Central memory CD8-positive, alpha-beta T cell (primary cell): Measurements from ENCODE around the gene NAT14.
A peak's percentile ranks its signal among the peaks of the same experiment; 100 is the strongest.

ENCODE experiments used
- ATAC-seq: fragments of 150-1000 bp; cut with Tn5 transposase; replicated peaks from 2 replicates; pipeline ENCODE4 v1.10.0; 2022; ENCODE audit warnings: mild to moderate bottlenecking, moderate FRiP score, moderate number of reproducible peaks; ENCODE audit not compliant: poor library complexity, severe bottlenecking; ENCODE audit errors: extremely low read depth
- DNase-seq, 2 donors: peaks; one replicate each; pipeline ENCODE4 v3.0.0; 2021; ENCODE audit warnings: low spot score in 2 of 2
- H3K27ac Mint-ChIP-seq: one replicate; pipeline ENCODE4 v1.8.0; 2022; ENCODE audit warnings: low read depth, mild to moderate bottlenecking, moderate library complexity, mixed read lengths
- H3K27me3 Mint-ChIP-seq: one replicate; pipeline ENCODE4 v1.8.0; 2022; ENCODE audit warnings: mixed read lengths
- H3K36me3 Mint-ChIP-seq: one replicate; pipeline ENCODE4 v1.8.0; 2022; ENCODE audit warnings: mild to moderate bottlenecking, moderate library complexity, mixed read lengths; ENCODE audit not compliant: insufficient read depth
- H3K4me1 Mint-ChIP-seq: one replicate; pipeline ENCODE4 v1.8.0; 2022; ENCODE audit warnings: mixed read lengths
- H3K4me3 Mint-ChIP-seq: one replicate; pipeline ENCODE4 v1.8.0; 2022; ENCODE audit warnings: mild to moderate bottlenecking, moderate library complexity, mixed read lengths
- H3K9me3 Mint-ChIP-seq: one replicate; pipeline ENCODE4 v1.8.0; 2022; ENCODE audit warnings: mixed read lengths

NAT14 gene

DNA sequence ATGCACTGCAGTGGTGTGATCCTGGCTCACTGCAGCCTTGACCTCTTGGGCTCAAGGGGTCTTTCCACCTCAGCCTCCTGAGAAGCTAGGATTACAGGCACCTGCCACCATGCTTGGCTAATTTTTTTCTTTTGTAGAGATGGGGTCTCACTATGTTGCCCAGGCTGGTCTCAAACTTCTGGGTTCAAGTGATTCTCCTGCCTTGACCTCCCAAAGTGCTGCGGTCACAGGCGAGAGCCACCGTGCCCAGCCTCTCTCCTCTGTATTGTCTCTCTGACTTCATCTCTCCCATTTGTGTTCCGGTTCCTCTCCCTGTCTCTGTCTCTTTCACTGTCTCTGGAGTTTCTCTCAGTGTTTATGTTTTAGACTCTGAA is 18.8 kb upstream of the NAT14 start:
- Mint-ChIP-seq H3K4me3 (no peak overlapping the region), H3K9me3 (no peaks in the 10 kb centered on the region), H3K36me3 (peaks cover 6% of the 10 kb centered on the region), H3K4me1 (peaks cover 12% of the 10 kb centered on the region), H3K27ac (no peak overlapping the region), H3K27me3 (no peaks in the 10 kb centered on the region)
- ATAC-seq, result no peak
- no peak for DNase-seq

- no peaks in the 10 kb centered on the region for H3K27me3 Mint-ChIP-seq
- H3K4me1 Mint-ChIP-seq, result peaks cover 1% of the 10 kb centered on the region
- H3K9me3 Mint-ChIP-seq, result no peaks in the 10 kb centered on the region
- no peak overlapping the region for H3K27ac Mint-ChIP-seq
- DNase-seq (peak; percentile 38 to 66), ATAC-seq (peak; percentile 40)
- peaks cover 2% of the 10 kb centered on the region for H3K36me3 Mint-ChIP-seq
- no peak overlapping the region for H3K4me3 Mint-ChIP-seq
These were observed 17.5 kb upstream of the NAT14 start for GRCh38 chr19:55467236-55468053.

GRCh38 chr19:55468054-55468393 is 17.0 kb upstream of the NAT14 start:
- DNase-seq (no peak), ATAC-seq (no peak)
- Mint-ChIP-seq H3K36me3 (peaks cover 2% of the 10 kb centered on the region), H3K27ac (no peak overlapping the region), H3K9me3 (no peaks in the 10 kb centered on the region), H3K27me3 (no peaks in the 10 kb centered on the region), H3K4me1 (no peaks in the 10 kb centered on the region), H3K4me3 (no peak overlapping the region)

DNA sequence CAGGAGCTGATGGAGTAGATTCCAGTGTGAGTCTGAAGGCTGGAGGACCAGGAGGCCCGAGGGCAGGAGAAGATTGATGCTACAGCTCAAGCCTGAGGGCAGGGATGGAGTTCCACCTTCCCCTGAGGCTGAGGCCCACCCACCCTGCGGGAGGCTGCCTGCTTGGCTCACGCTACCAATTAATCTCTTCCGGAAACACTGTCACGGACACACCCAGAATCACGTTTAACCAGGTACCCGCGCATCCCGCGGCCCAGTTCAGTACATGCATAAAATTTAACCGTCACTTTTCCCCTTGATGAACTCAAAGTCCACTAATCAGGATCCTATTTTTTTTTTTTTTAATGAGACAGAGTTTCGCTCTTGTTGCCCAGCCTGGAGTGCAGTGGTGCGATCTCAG is 13.7 kb upstream of the NAT14 start:
- no peak for DNase-seq
- Mint-ChIP-seq H3K27ac (no peak overlapping the region), H3K9me3 (no peaks in the 10 kb centered on the region), H3K4me1 (peaks cover 6% of the 10 kb centered on the region), H3K27me3 (no peaks in the 10 kb centered on the region), H3K4me3 (no peak overlapping the region), H3K36me3 (peaks cover 4% of the 10 kb centered on the region)
- ATAC-seq, result no peak

DNA sequence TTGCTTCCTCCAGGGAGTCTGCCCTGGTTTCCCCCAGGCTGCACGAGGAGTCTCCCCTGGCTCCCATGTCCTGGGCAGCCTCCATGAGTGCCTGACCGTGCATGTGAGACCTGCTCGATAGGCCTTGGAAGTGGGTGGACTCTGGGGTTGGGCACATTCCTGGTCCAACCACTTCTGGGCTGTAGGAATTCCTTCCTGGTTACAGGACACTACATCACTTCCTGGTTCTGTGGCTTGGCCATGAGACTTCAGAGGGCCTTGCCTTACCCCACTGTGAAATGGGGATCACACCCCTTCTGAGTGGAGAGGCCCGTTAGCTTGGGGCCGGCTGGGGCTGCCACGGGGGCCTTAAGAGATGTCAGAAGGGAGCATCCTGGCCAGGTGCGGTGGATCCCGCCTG is 12.5 kb upstream of the NAT14 start:
- DNase-seq, result no peak
- no peak overlapping the region for H3K4me3 Mint-ChIP-seq
- no peaks in the 10 kb centered on the region for H3K27me3 Mint-ChIP-seq

DNA sequence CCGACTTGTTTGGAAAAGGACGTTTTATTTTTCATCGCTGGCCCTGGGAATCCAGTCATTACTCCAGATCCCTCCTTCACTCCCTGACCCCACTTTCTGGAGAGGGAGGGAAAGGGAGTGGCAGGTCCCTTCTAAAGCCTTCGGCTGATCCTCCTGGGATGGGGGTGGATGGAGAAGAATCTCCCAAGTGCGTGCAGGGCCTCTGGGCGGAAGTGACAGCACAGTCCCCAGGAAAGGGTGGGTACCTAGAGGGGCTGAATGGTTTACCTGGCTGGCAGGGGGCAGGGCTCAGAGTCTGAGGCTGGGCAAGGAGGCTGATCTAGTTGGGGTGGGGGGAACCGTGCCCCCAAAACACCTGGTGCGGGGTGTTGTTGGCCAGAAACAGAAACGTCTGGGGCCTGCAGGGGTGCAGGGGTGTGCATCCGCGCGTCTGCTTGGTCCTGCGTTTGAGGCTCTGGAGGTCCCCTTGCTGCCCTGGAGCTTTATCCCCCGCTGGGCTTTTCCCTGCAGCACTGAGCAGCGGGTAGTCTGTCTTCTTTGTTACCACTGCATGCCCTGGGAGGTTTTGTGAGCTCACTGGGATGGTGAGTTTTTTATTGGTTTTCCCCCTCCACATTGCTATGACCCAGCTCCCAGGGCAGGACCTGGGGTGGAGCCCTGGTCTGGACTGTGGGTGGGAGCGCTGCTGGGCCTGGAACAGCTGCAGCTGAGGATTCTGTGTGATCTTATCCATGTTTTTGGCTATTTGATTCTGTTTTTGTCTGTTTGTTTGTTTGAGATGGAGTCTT is 11.6 kb upstream of the NAT14 start:
- ATAC-seq (no peak), DNase-seq (no peak)
- Mint-ChIP-seq H3K9me3 (no peaks in the 10 kb centered on the region), H3K27ac (no peak overlapping the region), H3K36me3 (peaks cover 9% of the 10 kb centered on the region), H3K4me1 (peaks cover 21% of the 10 kb centered on the region), H3K27me3 (no peaks in the 10 kb centered on the region), H3K4me3 (no peak overlapping the region)

More for the DNA sequence above, 12.5 kb upstream of the NAT14 start:
- Mint-ChIP-seq H3K36me3 (peaks cover 9% of the 10 kb centered on the region), H3K27ac (no peak overlapping the region), H3K4me1 (peaks cover 12% of the 10 kb centered on the region), H3K9me3 (no peaks in the 10 kb centered on the region)
- ATAC-seq, result no peak

DNA sequence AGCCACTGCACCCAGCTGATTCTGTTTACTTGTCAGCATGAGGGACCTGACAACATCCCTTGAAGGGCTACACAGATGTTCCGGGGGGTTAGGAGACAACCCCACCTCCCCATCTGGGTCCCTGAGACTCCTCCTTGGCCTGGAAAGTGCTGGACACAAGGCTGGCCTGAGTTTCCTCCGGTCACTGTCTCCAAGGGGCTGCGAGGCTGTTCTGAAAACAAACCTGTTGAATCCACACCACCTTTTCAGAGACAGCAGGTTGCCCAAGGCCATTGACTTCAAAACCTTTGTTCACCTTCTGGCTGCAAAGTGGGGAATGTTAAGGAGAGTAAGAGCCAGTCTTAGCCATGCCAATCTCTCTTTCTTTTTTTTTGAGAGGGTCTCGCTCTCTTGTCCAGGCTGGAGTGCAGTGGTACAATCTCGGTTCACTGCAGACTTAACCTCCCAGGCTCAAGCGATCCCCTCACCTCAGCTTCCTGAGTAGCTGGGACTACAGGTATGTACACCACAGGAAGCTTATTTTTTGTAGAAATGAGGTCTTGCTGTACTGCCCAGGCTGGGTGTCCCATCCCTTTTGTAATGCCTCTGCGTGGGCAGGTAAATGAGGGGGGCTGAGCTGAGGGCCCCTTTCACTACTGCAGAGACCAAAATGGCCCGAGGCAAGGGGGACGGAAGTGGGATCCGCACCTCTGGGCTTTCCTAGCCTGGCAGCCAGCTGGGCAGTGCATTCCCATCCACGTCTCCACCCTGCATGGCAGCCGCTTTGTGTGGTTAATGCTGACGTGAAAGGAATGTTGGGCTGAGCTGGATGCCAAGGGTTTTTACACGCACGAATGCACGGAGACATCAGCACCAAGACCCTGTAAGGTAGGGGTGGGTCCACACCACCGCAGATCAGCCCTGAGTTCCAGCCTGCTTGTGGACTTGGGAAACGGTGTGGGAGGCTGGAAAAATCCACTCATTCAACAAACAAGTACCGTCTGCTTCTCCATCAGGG is 10.4 kb upstream of the NAT14 start:
- H3K9me3 Mint-ChIP-seq, result no peaks in the 10 kb centered on the region
- H3K27ac Mint-ChIP-seq, result no peak overlapping the region
- peaks cover 32% of the 10 kb centered on the region for H3K4me1 Mint-ChIP-seq
- ATAC-seq (no peak), DNase-seq (no peak)
- peaks cover 12% of the 10 kb centered on the region for H3K36me3 Mint-ChIP-seq
- H3K4me3 Mint-ChIP-seq, result peak overlapping the region; percentile 80
- no peaks in the 10 kb centered on the region for H3K27me3 Mint-ChIP-seq

DNA sequence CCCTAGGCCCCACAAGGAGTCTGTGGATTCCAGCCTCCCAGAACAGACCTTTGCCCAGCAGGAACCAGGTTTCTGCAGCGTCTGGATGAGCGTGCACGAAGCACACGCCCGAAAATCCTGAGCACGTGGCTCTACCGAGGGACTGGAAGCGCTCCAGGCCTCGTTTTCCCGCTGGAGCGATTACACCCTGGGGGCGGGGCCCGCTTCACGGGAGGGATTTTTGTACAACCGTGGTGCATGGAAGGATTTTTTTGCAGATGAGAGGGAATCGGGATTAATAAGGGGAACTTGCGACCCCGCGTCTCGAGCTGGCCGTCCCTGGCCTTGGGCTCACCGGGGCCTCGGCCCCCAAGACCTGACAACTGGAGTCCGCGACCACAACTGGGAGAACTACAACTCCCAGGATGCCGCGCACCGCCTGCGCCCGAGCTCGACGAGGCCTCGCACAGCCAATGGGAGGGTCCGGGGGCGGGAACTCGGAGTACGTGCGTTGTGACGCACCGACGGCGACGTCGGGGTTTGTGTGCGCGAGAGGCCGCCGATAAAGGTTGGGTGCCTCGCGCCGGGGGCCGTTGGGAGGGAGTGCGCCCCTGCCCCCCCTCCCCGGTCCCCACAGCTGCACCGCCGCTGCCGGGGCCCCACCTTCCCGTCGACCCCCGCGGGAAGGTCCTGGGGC is 8.8 kb upstream of the NAT14 start, which contains the start of gene ZNF628:
Gene ZNF628 (plus strand): TSS at position 518 of the 676 bp plus-strand sequence. CDS start 3,294 bp downstream, outside the sequence.
- Mint-ChIP-seq H3K36me3 (peaks cover 15% of the 10 kb centered on the region), H3K4me1 (peaks cover 38% of the 10 kb centered on the region), H3K27ac (peak within 1 kb of the TSS; percentile 92), H3K9me3 (no peaks in the 10 kb centered on the region), H3K4me3 (peak within 1 kb of the TSS; percentile 80), H3K27me3 (no peaks in the 10 kb centered on the region)
- DNase-seq, result peak; percentile 88 to 95
- ATAC-seq, result peak; percentile 95

DNA sequence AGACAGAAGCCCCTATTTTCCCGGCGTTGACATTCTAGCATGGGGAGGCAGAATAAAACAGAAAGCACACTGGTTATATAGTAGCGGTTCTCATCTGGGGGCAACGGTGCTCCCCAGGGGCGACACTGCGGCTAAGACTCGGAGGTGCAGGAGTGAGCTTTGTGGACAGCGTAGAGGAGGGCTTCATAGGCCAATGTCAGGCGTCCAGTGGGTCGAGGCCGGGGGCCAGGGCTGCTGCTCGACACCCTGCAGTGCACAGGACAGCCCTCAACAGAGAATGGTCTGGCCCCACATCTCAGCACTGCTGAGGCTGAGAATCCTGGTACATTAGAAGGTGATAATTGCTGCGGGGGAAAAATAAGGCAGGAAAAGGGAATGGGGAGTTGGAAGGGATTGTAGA is 7.1 kb upstream of the NAT14 start:
- no peak for ATAC-seq
- H3K4me1 Mint-ChIP-seq, result peaks cover 38% of the 10 kb centered on the region

DNA sequence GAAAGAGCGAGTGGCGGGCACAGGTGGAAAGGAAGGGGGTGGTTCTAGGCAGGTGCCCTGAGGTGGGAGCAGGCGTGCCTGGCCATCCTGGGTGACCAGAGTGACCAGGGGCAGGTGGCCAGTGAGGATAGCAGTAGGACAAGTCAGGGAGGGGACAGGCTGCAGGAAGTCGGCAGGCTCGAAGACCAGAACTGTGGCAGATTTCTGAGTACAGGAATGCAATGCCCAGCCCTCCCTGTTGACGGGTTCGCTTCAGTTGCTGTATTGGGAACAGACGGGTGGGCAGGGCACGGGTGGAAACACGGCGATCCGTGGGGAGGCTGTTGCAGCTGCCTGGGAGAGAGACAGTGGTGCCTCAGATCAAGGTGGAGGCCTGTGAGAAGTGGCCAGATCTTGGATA is 6.6 kb upstream of the NAT14 start:
- Mint-ChIP-seq H3K27me3 (no peaks in the 10 kb centered on the region), H3K9me3 (no peaks in the 10 kb centered on the region), H3K36me3 (peaks cover 18% of the 10 kb centered on the region), H3K27ac (no peak overlapping the region), H3K4me1 (peaks cover 38% of the 10 kb centered on the region), H3K4me3 (peak overlapping the region; percentile 80)
- DNase-seq, result no peak
- ATAC-seq, result no peak

More for the DNA sequence above, 7.1 kb upstream of the NAT14 start:
- no peak for DNase-seq
- H3K4me3 Mint-ChIP-seq, result peak overlapping the region; percentile 80
- H3K27ac Mint-ChIP-seq, result peak overlapping the region; percentile 92
- peaks cover 18% of the 10 kb centered on the region for H3K36me3 Mint-ChIP-seq
- H3K9me3 Mint-ChIP-seq, result no peaks in the 10 kb centered on the region
- no peaks in the 10 kb centered on the region for H3K27me3 Mint-ChIP-seq

- no peak for ATAC-seq
- Mint-ChIP-seq H3K4me1 (peaks cover 38% of the 10 kb centered on the region), H3K27me3 (no peaks in the 10 kb centered on the region), H3K27ac (no peak overlapping the region), H3K4me3 (peak overlapping the region; percentile 6), H3K36me3 (peaks cover 18% of the 10 kb centered on the region), H3K9me3 (no peaks in the 10 kb centered on the region)
- DNase-seq, result no peak
These were observed 5.9 kb upstream of the NAT14 start for GRCh38 chr19:55479045-55479444.
